Common myeloid progenitor, CD34-positive (primary cell): ENCODE measurements around the gene NLRP5.
"Not testable (repeated sequence)": the region's sequence is repeated elsewhere in the genome, so short reads cannot be mapped to it uniquely, and the experiment has no call there.

Experiments used
- CTCF ChIA-PET: fragments of 350-600 bp; sonication (Branson Sonifier 250); formaldehyde crosslinking; loops from one replicate; lab custom pipeline; 2021; ENCODE audit warnings: antibody characterized with exemption; lab: Charles Lee
- POLR2A ChIA-PET: fragments of 350-600 bp; sonication (Branson Sonifier 250); formaldehyde crosslinking; loops from one replicate; lab custom pipeline; 2021; ENCODE audit warnings: antibody characterized with exemption; lab: Charles Lee
- DNase-seq, 3 donors: peaks; one replicate each; pipeline versions ENCODE4 v3.0.0 to v3.0.0-alpha.2; 2013
- H3K27ac ChIP-seq, 2 experiments: 1 replicate in 1 of 2; 2 replicates in 1 of 2; pipeline ENCODE4 v1.7.0; 2013; ENCODE audit warnings: inconsistent platforms in 2 of 2, low read length in 2 of 2, mild to moderate bottlenecking in 2 of 2, low read depth in 1 of 2, moderate library complexity in 1 of 2; ENCODE audit not compliant: severe bottlenecking in 2 of 2, insufficient read depth in 1 of 2, poor library complexity in 1 of 2
- H3K27me3 ChIP-seq, 5 experiments: replicated peaks in 2 of 5; 1 replicate in 3 of 5; 2 replicates in 2 of 5; pipeline versions ENCODE4 v1.6.1 to v1.7.0; 2013; ENCODE audit warnings: low read length in 4 of 5, mild to moderate bottlenecking in 2 of 5, moderate library complexity in 2 of 5, inconsistent platforms in 1 of 5; ENCODE audit not compliant: insufficient read depth in 5 of 5, control insufficient read depth in 4 of 5
- H3K36me3 ChIP-seq, 4 experiments: 1 replicate in 2 of 4; 2 replicates in 2 of 4; pipeline versions ENCODE4 v1.6.1 to v1.7.0; 2013; ENCODE audit warnings: low read length in 3 of 4, control low read depth in 1 of 4, mild to moderate bottlenecking in 1 of 4; ENCODE audit not compliant: control insufficient read depth in 4 of 4, insufficient read depth in 4 of 4
- H3K4me1 ChIP-seq, 4 experiments: 1 replicate in 3 of 4; 2 replicates in 1 of 4; pipeline versions ENCODE4 v1.6.1 to v1.7.1; 2013; ENCODE audit warnings: low read length in 3 of 4, mild to moderate bottlenecking in 3 of 4, control low read depth in 1 of 4, inconsistent platforms in 1 of 4, moderate library complexity in 1 of 4; ENCODE audit not compliant: control insufficient read depth in 4 of 4, insufficient read depth in 4 of 4; ENCODE audit errors: control extremely low read depth in 1 of 4
- H3K4me3 ChIP-seq, 7 experiments: 1 replicate in 4 of 7; 2 replicates in 3 of 7; pipeline versions ENCODE4 v1.5.1 to v1.7.0; 2013; ENCODE audit warnings: mild to moderate bottlenecking in 7 of 7, low read length in 6 of 7, moderate library complexity in 6 of 7, inconsistent platforms in 2 of 7, low read depth in 2 of 7, control low read depth in 1 of 7; ENCODE audit not compliant: insufficient read depth in 4 of 7, control insufficient read depth in 1 of 7; ENCODE audit errors: extremely low read depth in 1 of 7
- H3K9me3 ChIP-seq, 5 experiments: 1 replicate in 4 of 5; 2 replicates in 1 of 5; pipeline versions ENCODE4 v1.6.1 to v1.7.1; 2013; ENCODE audit warnings: low read length in 4 of 5, mild to moderate bottlenecking in 2 of 5, inconsistent platforms in 1 of 5, low read depth in 1 of 5, moderate library complexity in 1 of 5; ENCODE audit not compliant: control insufficient read depth in 4 of 5, insufficient read depth in 2 of 5; ENCODE audit errors: control extremely low read depth in 1 of 5
- WGBS: methylation state at CpG from one replicate; pipeline ENCODE4 v1.1.5; 2013; ENCODE audit not compliant: insufficient coverage; 5-methylcytosine and 5-hydroxymethylcytosine counted together

NLRP5 gene

GRCh38 chr19:56103027-56103614 lies 116.5 kb downstream of the NLRP5 start:
- Histone ChIP-seq H3K9me3 (no peaks in the 10 kb centered on the region), H3K4me3 (peak overlapping the region in 3 of 7 experiments; percentile 24 to 39 (median 36)), H3K27me3 (no peaks in the 10 kb centered on the region), H3K36me3 (peaks cover 3 to 59% (median 24%) of the 10 kb centered on the region in 4 experiments), H3K27ac (peak overlapping the region in 1 of 2 experiments; percentile 49), H3K4me1 (peaks cover 5 to 66% (median 59%) of the 10 kb centered on the region in 4 experiments)
- 54% methylated on average over 16 of the region's 20 CpGs for WGBS
- CTCF ChIA-PET: interaction anchor here (1.0 kb wide), 1 partner anchor 12 kb away, joined by 4 read pairs; no protein-coding TSS in a partner anchor
- DNase-seq: peak in 2 of 3 donors; percentile 46 to 55
- POLR2A ChIA-PET: interaction anchor here (0.8 kb wide), 1 partner anchor 15 kb away, joined by 3 read pairs; no protein-coding TSS in a partner anchor

- Histone ChIP-seq H3K4me3 (no peak overlapping the region), H3K27me3 (no peaks in the 10 kb centered on the region), H3K27ac (peak overlapping the region in 1 of 2 experiments; percentile 14), H3K9me3 (no peaks in the 10 kb centered on the region), H3K36me3 (peaks cover 0 to 53% (median 14%) of the 10 kb centered on the region in 4 experiments), H3K4me1 (peaks cover 6 to 79% (median 72%) of the 10 kb centered on the region in 4 experiments)
- CTCF ChIA-PET: interaction anchor here (1.1 to 2.6 kb wide), 5 partner anchors 14 to 229 kb away, joined by 3 to 16 read pairs (median 7); no protein-coding TSS in a partner anchor
- WGBS: 91% methylated on average over 28 of the region's 29 CpGs
- DNase-seq: no peak
- POLR2A ChIA-PET: no interaction called here
These were observed 117.8 kb downstream of the NLRP5 start for GRCh38 chr19:56104423-56104822.

- H3K27me3 ChIP-seq: no peaks in the 10 kb centered on the region
- ChIA-PET POLR2A (interaction anchor here (0.6 kb wide), 1 partner anchor 14 kb away, joined by 3 read pairs; no protein-coding TSS in a partner anchor), CTCF (interaction anchor here (0.6 to 2.6 kb wide), 8 partner anchors 8 to 240 kb away, joined by 3 to 16 read pairs (median 4); no protein-coding TSS in a partner anchor)
- peaks cover 6 to 85% (median 79%) of the 10 kb centered on the region in 4 experiments for H3K4me1 ChIP-seq
- 1% methylated on average over 17 of the region's 22 CpGs for whole genome bisulfite sequencing
- H3K36me3 ChIP-seq: peaks cover 0 to 46% (median 9%) of the 10 kb centered on the region in 4 experiments
- H3K9me3 ChIP-seq: no peaks in the 10 kb centered on the region
- peak overlapping the region in 1 of 2 experiments; percentile 65 for H3K27ac ChIP-seq
- peak; percentile 84 to 91 (median 88) for DNase-seq
- H3K4me3 ChIP-seq: peak overlapping the region in 4 of 7 experiments; percentile 25 to 58 (median 38)
These were observed 118.6 kb downstream of the NLRP5 start for GRCh38 chr19:56105090-56105701.

GRCh38 chr19:56105831-56106396 lies 119.3 kb downstream of the NLRP5 start:
- DNase-seq, H3K9me3 ChIP-seq, POLR2A ChIA-PET, H3K27me3 ChIP-seq: not testable (repeated sequence)
- WGBS: 95% methylated on average over 43 of the region's 61 CpGs
- Histone ChIP-seq H3K4me1 (peaks cover 8 to 92% (median 86%) of the 10 kb centered on the region in 4 experiments), H3K36me3 (peaks cover 0 to 39% (median 6%) of the 10 kb centered on the region in 4 experiments), H3K4me3 (peak overlapping the region in 3 of 7 experiments; percentile 25 to 58 (median 36)), H3K27ac (peak overlapping the region in 1 of 2 experiments; percentile 65)
- CTCF ChIA-PET: interaction anchor here (1.2 to 2.6 kb wide), 3 partner anchors 9 to 147 kb away, joined by 3 to 16 read pairs (median 7); no protein-coding TSS in a partner anchor

GRCh38 chr19:56106397-56106849 lies 119.8 kb downstream of the NLRP5 start:
- H3K36me3 ChIP-seq: peaks cover 0 to 34% (median 4%) of the 10 kb centered on the region in 4 experiments
- no peak overlapping the region for H3K27ac ChIP-seq
- peaks cover 8 to 93% (median 89%) of the 10 kb centered on the region in 4 experiments for H3K4me1 ChIP-seq
- H3K9me3 ChIP-seq: no peaks in the 10 kb centered on the region
- POLR2A ChIA-PET: no interaction called here
- DNase-seq: no peak
- H3K27me3 ChIP-seq: no peaks in the 10 kb centered on the region
- CTCF ChIA-PET: interaction anchor here (1.2 to 2.6 kb wide), 3 partner anchors 10 to 146 kb away, joined by 3 to 16 read pairs (median 5); no protein-coding TSS in a partner anchor
- WGBS: 66% methylated on average over 25 of the region's 27 CpGs
- H3K4me3 ChIP-seq: peak overlapping the region in 2 of 7 experiments; percentile 26 to 50

- no peaks in the 10 kb centered on the region for H3K27me3 ChIP-seq
- peaks cover 8 to 93% (median 91%) of the 10 kb centered on the region in 4 experiments for H3K4me1 ChIP-seq
- no peak for DNase-seq
- no peaks in the 10 kb centered on the region for H3K9me3 ChIP-seq
- peaks cover 0 to 28% (median 3%) of the 10 kb centered on the region in 4 experiments for H3K36me3 ChIP-seq
- WGBS: 88% methylated on average over 10 of the region's 11 CpGs
- H3K4me3 ChIP-seq: peak overlapping the region in 2 of 7 experiments; percentile 26 to 50
- POLR2A ChIA-PET: no interaction called here
- H3K27ac ChIP-seq: peak overlapping the region in 1 of 2 experiments; percentile 5
- CTCF ChIA-PET: interaction anchor here (1.4 to 2.0 kb wide), 2 partner anchors 10 to 47 kb away, joined by 4 to 5 read pairs; no protein-coding TSS in a partner anchor
These were observed 120.4 kb downstream of the NLRP5 start for GRCh38 chr19:56106993-56107392.
